GM12878 (cell line): ENCODE data around the gene SRF. TPM values are rescaled to one million over a fixed set of nuclear protein-coding genes. Genes with fewer than 3 reads are reported as not detected.

Experiments used
- ATAC-seq: fragments of 200-7000 bp; cut with Tn5 transposase; 3 replicates; pipeline ENCODE4 v1.9.1; 2020; ENCODE audit warnings: mild to moderate bottlenecking, moderate library complexity
- Bru-seq: library from RNA; stranded (reverse); fragments of 400-500 nt; gene quantifications from one replicate; lab custom pipeline; 2021; lab: Mats Ljungman, UMichigan
- BruChase-seq, 2 experiments: library from RNA; stranded (reverse); fragments of 400-500 nt; gene quantifications; one replicate each; lab custom pipeline; 2021; lab: Mats Ljungman, UMichigan
- BruUV-seq: library from RNA; stranded (reverse); fragments of 400-500 nt; replicated peaks from 2 replicates; lab custom pipeline; 2021; lab: Mats Ljungman, UMichigan
- CTCF ChIA-PET: fragments of 300-600 bp; sonication (Branson Sonifier 250); formaldehyde crosslinking; extraction: SDS; loops from one replicate; lab custom pipeline; 2021; ENCODE audit warnings: inconsistent platforms; lab: Yijun Ruan, JAX
- POLR2A ChIA-PET: fragments of 350-600 bp; formaldehyde crosslinking; extraction: SDS; loops from one replicate; lab custom pipeline; 2021; ENCODE audit warnings: inconsistent platforms; lab: Charles Lee
- RAD21 ChIA-PET: fragments of 300-600 bp; sonication (Branson Sonifier 250); formaldehyde crosslinking; loops from one replicate; lab custom pipeline; 2023; ENCODE audit warnings: antibody characterized with exemption; ENCODE audit not compliant: unreplicated experiment; lab: Charles Lee
- SMC1A ChIA-PET: fragments of 300-600 bp; sonication (Branson Sonifier 250); formaldehyde crosslinking; loops from one replicate; lab custom pipeline; 2023; ENCODE audit not compliant: unreplicated experiment, uncharacterized antibody; lab: Charles Lee
- DNase-seq: peaks from one replicate; pipeline ENCODE4 v3.0.0-alpha.2; 2011; ENCODE audit warnings: low read depth, low spot score
- FAIRE-seq: peaks from 3 replicates; lab custom pipeline; 2011; peaks lifted over from hg19 to GRCh38; lab: Jason Lieb, UNC
- H2AFZ ChIP-seq: 2 replicates; pipeline ENCODE4 v1.6.0; 2011; ENCODE audit warnings: low read depth, low read length, control low read depth; ENCODE audit not compliant: control insufficient read depth
- H3K27ac ChIP-seq: 2 replicates; pipeline ENCODE4 v1.5.1; 2011; ENCODE audit warnings: control low read depth; ENCODE audit not compliant: control insufficient read depth, insufficient read depth
- H3K27me3 ChIP-seq, 2 experiments: replicated peaks in 1 of 2; 2 replicates each; pipeline versions ENCODE4 v1.6.0 to v1.6.1; 2011; ENCODE audit warnings: low read length in 1 of 2; ENCODE audit not compliant: control insufficient read depth in 2 of 2, insufficient read depth in 2 of 2
- H3K36me3 ChIP-seq, 2 experiments: 2 replicates each; pipeline ENCODE4 v1.5.1; 2011; ENCODE audit warnings: low read length in 1 of 2; ENCODE audit not compliant: control insufficient read depth in 2 of 2, insufficient read depth in 2 of 2
- H3K4me1 ChIP-seq: 2 replicates; pipeline ENCODE4 v1.6.1; 2011; ENCODE audit warnings: mild to moderate bottlenecking, low read length, moderate library complexity, mixed read lengths; ENCODE audit not compliant: control insufficient read depth, insufficient read depth
- H3K4me2 ChIP-seq: 2 replicates; pipeline ENCODE4 v1.6.0; 2011; ENCODE audit warnings: control low read depth; ENCODE audit not compliant: control insufficient read depth, insufficient read depth
- H3K4me3 ChIP-seq: fragments of 200-600 bp; sonication (generic); 2 replicates; pipeline ENCODE4 v1.5.1; 2016
- H3K79me2 ChIP-seq: 2 replicates; pipeline ENCODE4 v1.6.0; 2011; ENCODE audit warnings: low read length; ENCODE audit not compliant: control insufficient read depth, insufficient read depth
- H3K9ac ChIP-seq: 2 replicates; pipeline ENCODE4 v1.8.0; 2011; ENCODE audit warnings: low read length, control low read depth, mixed read lengths; ENCODE audit not compliant: control insufficient read depth, insufficient read depth
- H3K9me3 ChIP-seq: replicated peaks from 3 replicates; pipeline ENCODE4 v1.5.1; 2011; ENCODE audit warnings: mild to moderate bottlenecking, low read length; ENCODE audit not compliant: control insufficient read depth, insufficient read depth
- H4K20me1 ChIP-seq: 2 replicates; pipeline ENCODE4 v1.6.0; 2011; ENCODE audit not compliant: control insufficient read depth, insufficient read depth
- EED ChIP-seq: sonication (generic); IDR thresholded peaks from 2 replicates; pipeline ENCODE4 v1.6.1; 2016; ENCODE audit warnings: antibody characterized with exemption, low read depth
- EZH2 ChIP-seq: IDR thresholded peaks from 2 replicates; pipeline ENCODE4 v1.6.1; 2012; ENCODE audit warnings: low read depth, mild to moderate bottlenecking, control low read depth, inconsistent platforms, low read length, borderline replicate concordance; ENCODE audit not compliant: control insufficient read depth
- FOS ChIP-seq: IDR thresholded peaks from 3 replicates; pipeline ENCODE4 v1.6.1; 2011; ENCODE audit warnings: borderline replicate concordance; ENCODE audit not compliant: insufficient read length; ENCODE audit errors: extremely low read depth
- HCFC1 ChIP-seq: fragments of 150-350 bp; IDR thresholded peaks from 2 replicates; pipeline ENCODE4 v1.6.1; 2014; ENCODE audit warnings: low read length
- LARP7 ChIP-seq: fragments of 450-650 bp; IDR thresholded peaks from 2 replicates; pipeline ENCODE4 v1.6.1; 2017; ENCODE audit warnings: mild to moderate bottlenecking
- NFYB ChIP-seq: IDR thresholded peaks from 2 replicates; pipeline ENCODE4 v1.6.1; 2011; ENCODE audit warnings: low read depth, mild to moderate bottlenecking, low read length, improper control_type of control experiment, moderate library complexity; ENCODE audit not compliant: insufficient read depth
- PAX8 ChIP-seq: fragments of 450-650 bp; IDR thresholded peaks from 2 replicates; pipeline ENCODE4 v1.6.1; 2017; ENCODE audit warnings: mild to moderate bottlenecking, moderate library complexity
- POLR2A ChIP-seq: IDR thresholded peaks from 2 replicates; pipeline ENCODE4 v1.6.1; 2011; ENCODE audit warnings: low read depth, mild to moderate bottlenecking, low read length
- RBBP5 ChIP-seq: fragments of 200-600 bp; sonication (generic); conservative IDR thresholded peaks from 2 replicates; pipeline ENCODE4 v1.6.1; 2016
- SMARCA5 ChIP-seq: fragments of 450-650 bp; IDR thresholded peaks from 2 replicates; pipeline ENCODE4 v1.6.1; 2017; ENCODE audit warnings: mild to moderate bottlenecking
- SP1 ChIP-seq: IDR thresholded peaks from one replicate; pipeline ENCODE4 v1.6.1; 2011; ENCODE audit warnings: low read depth, low read length
- USF1 ChIP-seq: IDR thresholded peaks from 2 replicates; pipeline ENCODE4 v1.6.1; 2011; ENCODE audit warnings: borderline replicate concordance, low read depth, mild to moderate bottlenecking, moderate library complexity, mixed read lengths, low read length; ENCODE audit not compliant: insufficient read depth; ENCODE audit errors: extremely low read length
- YY1 ChIP-seq: IDR thresholded peaks from 2 replicates; pipeline ENCODE4 v1.6.1; 2011; ENCODE audit warnings: low read depth, mild to moderate bottlenecking, low read length
- ZNF217 ChIP-seq: fragments of 450-650 bp; IDR thresholded peaks from 2 replicates; pipeline ENCODE4 v1.6.1; 2017; ENCODE audit warnings: antibody characterized with exemption, mild to moderate bottlenecking
- ZNF622 ChIP-seq: fragments of 450-650 bp; IDR thresholded peaks from 2 replicates; pipeline ENCODE4 v1.6.1; 2017; ENCODE audit warnings: mild to moderate bottlenecking, inconsistent platforms
- ZSCAN29 ChIP-seq: fragments of 450-650 bp; IDR thresholded peaks from 2 replicates; pipeline ENCODE4 v1.6.1; 2017; ENCODE audit warnings: mild to moderate bottlenecking, moderate library complexity
- WGBS: methylation state at CpG from one replicate; pipeline ENCODE4 v1.1.6; 2016; ENCODE audit warnings: low lambda C conversion rate; ENCODE audit not compliant: insufficient replicate concordance, insufficient coverage; ENCODE audit errors: missing lambda C conversion rate; 5-methylcytosine and 5-hydroxymethylcytosine counted together
- in situ Hi-C: fragments of 300-500 bp; cut with MboI; formaldehyde crosslinking; loops from 9 replicates; pipeline ENCODE4 v1.14.3; 2018; ENCODE audit warnings: mixed read lengths
- intact Hi-C: fragments of 100-400 bp; cut with micrococcal nuclease; formaldehyde crosslinking; loops from one replicate; pipeline ENCODE4 v1.14.2; 2022; ENCODE audit not compliant: unreplicated experiment
- long read RNA-seq, 2 experiments: library from polyadenylated mRNA; unstranded; transcript quantifications; one replicate each; pipeline ENCODE4 v2.0.0, GENCODE V29; 2019 to 2020
- polyA minus RNA-seq, 3 experiments: library from RNA; depleted of rRNA, polyadenylated mRNA; stranded (reverse); fragments of >200 nt; gene quantifications; 2 replicates each; pipeline ENCODE4 v1.2.3, GENCODE V29; 2011
- polyA plus RNA-seq, 11 experiments: library from polyadenylated mRNA; depleted of rRNA in 4 of 11; unstranded in 6 of 11; stranded (reverse) in 5 of 11; fragments of >200 nt; fragmentation: Nextera tagmentation in 4 of 11; fragmentation: Illumina TruSeq in 1 of 11; extraction: Ambion mirVana in 4 of 11; extraction: Trizol in 1 of 11; gene quantifications; 1 replicate in 1 of 11; 2 replicates in 10 of 11; pipeline versions ENCODE4 v1.2.1 to v1.2.3, GENCODE V29; 2011 to 2016; ENCODE audit warnings: inconsistent platforms in 2 of 11, missing spikeins in 2 of 11, low read depth in 1 of 11
- total RNA-seq, 4 experiments: library from RNA; depleted of rRNA in 3 of 4; stranded (reverse); fragments of >200 nt in 3 of 4; fragmentation: Illumina TruSeq in 1 of 4; extraction: Trizol in 1 of 4; gene quantifications; 2 replicates each; pipeline versions ENCODE4 v1.2.1 to v1.2.3, GENCODE V29; 2013 to 2021
- TF ChIP-seq, protein P1 (sequence below): fragments of 150-350 bp; IDR thresholded peaks from 2 replicates; pipeline ENCODE4 v1.6.1; 2014; ENCODE audit warnings: mild to moderate bottlenecking, low read depth, low read length

SRF gene
- 10.5 and 11.4 TPM in 2 replicates for total RNA-seq (2013; cell fraction: nucleolus; rRNA removed)
- total RNA-seq (2014; rRNA removed), result 30.5 and 37.3 TPM in 2 replicates
- 19.8 and 22.9 TPM in 2 replicates for total RNA-seq (2014; rRNA removed; fragmentation: Illumina TruSeq; extraction: Trizol)
- 53.4 and 56.3 TPM in 2 replicates for total RNA-seq (2021)
- polyA plus RNA-seq (2011; ENCODE audit: low read depth), result 19.1 TPM
- polyA plus RNA-seq (2011; rRNA removed), result 21.9 and 41.4 TPM in 2 replicates
- polyA plus RNA-seq (2011; cell fraction: cytosol; rRNA removed), result 50.6 and 71.6 TPM in 2 replicates
- polyA plus RNA-seq (2011; cell fraction: nucleus; rRNA removed), result 51.2 and 65.0 TPM in 2 replicates
- polyA plus RNA-seq (2012), result 27.9 and 45.2 TPM in 2 replicates
- 26.8 and 33.5 TPM in 2 replicates for polyA plus RNA-seq (2014; fragmentation: Illumina TruSeq; extraction: Trizol)
- polyA plus RNA-seq (2014; fragmentation: Nextera tagmentation; extraction: Ambion mirVana), result 1 to 10 TPM; 4.1 to 8.3 TPM
- polyA plus RNA-seq (2014; rRNA removed), result 48.1 and 54.3 TPM in 2 replicates
- 1 to 10 TPM; 2.3 to 4.4 TPM for polyA plus RNA-seq (2016; fragmentation: Nextera tagmentation; extraction: Ambion mirVana)
- polyA minus RNA-seq (2011; rRNA and poly(A)+ RNA removed), result 47.3 and 65.9 TPM in 2 replicates
- polyA minus RNA-seq (2011; cell fraction: cytosol; rRNA and poly(A)+ RNA removed), result 24.1 and 27.1 TPM in 2 replicates
- 10.2 and 18.4 TPM in 2 replicates for polyA minus RNA-seq (2011; cell fraction: nucleus; rRNA and poly(A)+ RNA removed)
- percentile 84 among the genes with signal in this experiment for Bru-seq, nascent RNA
- BruChase-seq, experiment 1, labeled RNA remaining after a 6-hour chase, result percentile 88 among the genes with signal in this experiment
- BruChase-seq, experiment 2, labeled RNA remaining after a 2-hour chase, result percentile 92 among the genes with signal in this experiment
- long read RNA-seq, experiment 1, full-length matches to known transcripts, result 1 of 6 reads
- long read RNA-seq, experiment 1, partial matches to known transcripts, result 1 of 6 reads
- long read RNA-seq, experiment 1, other reads (novel, unspliced or antisense), result 4 of 6 reads
- long read RNA-seq, experiment 2, partial matches to known transcripts, result 0 of 8 reads
- long read RNA-seq, experiment 2, other reads (novel, unspliced or antisense), result 8 of 8 reads

DNA sequence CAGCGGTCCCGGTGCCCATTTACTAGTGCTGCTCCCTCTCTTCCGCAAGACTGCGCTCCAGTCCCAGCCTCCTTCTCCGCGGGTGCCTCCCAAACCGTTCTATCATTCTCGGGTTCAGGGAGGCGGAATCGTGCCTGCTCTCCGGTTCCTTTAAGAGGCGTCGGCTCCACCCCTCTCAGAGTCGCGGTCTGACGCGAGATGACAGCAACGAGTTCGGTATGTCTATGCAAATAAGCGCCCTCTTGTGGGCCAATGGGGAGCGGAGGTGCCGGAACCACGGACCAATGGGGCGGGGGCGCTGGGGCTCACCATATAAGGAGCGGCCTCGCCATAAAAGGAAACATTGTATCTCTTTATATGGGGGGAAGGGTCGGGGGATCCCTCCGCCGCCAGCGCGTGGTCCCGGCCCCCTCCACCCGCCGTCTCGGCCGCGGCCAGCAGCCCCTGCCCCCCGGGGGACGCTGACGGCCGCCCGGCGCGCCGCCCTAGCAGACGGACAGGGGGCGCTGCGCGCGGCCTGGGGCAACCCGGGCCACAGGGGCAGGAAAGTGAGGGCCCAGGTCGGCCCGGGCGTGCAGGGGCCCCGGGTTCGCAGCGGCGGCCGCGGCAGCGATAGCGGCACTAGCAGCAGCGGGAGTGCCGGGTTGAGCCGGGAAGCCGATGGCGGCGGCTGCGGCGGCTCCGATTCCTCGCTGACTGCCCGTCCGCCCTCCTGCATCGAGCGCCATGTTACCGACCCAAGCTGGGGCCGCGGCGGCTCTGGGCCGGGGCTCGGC is at the start of gene SRF:
TSS of gene SRF (plus strand) at position 339 of the 776 bp plus-strand sequence. CDS start at position 727, 388 bp downstream.
- peak; percentile 97 for FAIRE-seq
- CTCF ChIA-PET, result interaction anchor here (0.7 to 1.9 kb wide), 6 partner anchors 27 to 336 kb away, joined by 3 to 5 read pairs (median 3); partner anchors contain the start of gene DNPH1
- peak; percentile 73 for ATAC-seq
- DNase-seq, result peak; percentile 93
- Histone ChIP-seq H3K36me3 (peaks cover 8 to 11% of the 10 kb centered on the region in 2 experiments; a peak in 3 of 4 replicates), H3K4me2 (peak within 1 kb of the TSS; percentile 100), H3K79me2 (peaks cover 46% of the 10 kb centered on the region), H4K20me1 (peaks cover 6% of the 10 kb centered on the region; the same call in 1 of the 2 replicates), H2AFZ (peak within 1 kb of the TSS; percentile 88), H3K4me3 (peak within 1 kb of the TSS; percentile 94), H3K27ac (peak within 1 kb of the TSS; percentile 92), H3K27me3 (no peaks in the 10 kb centered on the region), H3K4me1 (peaks cover 24% of the 10 kb centered on the region), H3K9me3 (no peaks in the 10 kb centered on the region), H3K9ac (peak within 1 kb of the TSS; percentile 95)
- BruUV-seq, result TSS peak; percentile 37
- SMC1A ChIA-PET, result no interaction called here
- WGBS, result 2% methylated on average over 70 of the region's 83 CpGs
- POLR2A ChIA-PET, result interaction anchor here (0.6 to 2.8 kb wide), 3 partner anchors 11 to 20 kb away, joined by 5 to 11 read pairs (median 6); partner anchors contain the start of gene CUL9
- intact Hi-C loops (loop anchor here (1.0 to 10.0 kb wide), 5 partner anchors 76 to 386 kb away; partner anchors contain the start of genes BICRAL, KLHDC3, POLR1C and YIPF3), in situ Hi-C loops (no loop called here)
- RAD21 ChIA-PET, result no interaction called here
- no peak for TF ChIP-seq RBBP5
- peak; percentile 80 for TF ChIP-seq YY1
- TF ChIP-seq EZH2, result no peak
- no peak for TF ChIP-seq HCFC1
- peak; percentile 38 for TF ChIP-seq FOS
- peak; percentile 83 for TF ChIP-seq POLR2A
- no peak for TF ChIP-seq PAX8
- no peak for TF ChIP-seq ZSCAN29
- TF ChIP-seq, protein P1, sequence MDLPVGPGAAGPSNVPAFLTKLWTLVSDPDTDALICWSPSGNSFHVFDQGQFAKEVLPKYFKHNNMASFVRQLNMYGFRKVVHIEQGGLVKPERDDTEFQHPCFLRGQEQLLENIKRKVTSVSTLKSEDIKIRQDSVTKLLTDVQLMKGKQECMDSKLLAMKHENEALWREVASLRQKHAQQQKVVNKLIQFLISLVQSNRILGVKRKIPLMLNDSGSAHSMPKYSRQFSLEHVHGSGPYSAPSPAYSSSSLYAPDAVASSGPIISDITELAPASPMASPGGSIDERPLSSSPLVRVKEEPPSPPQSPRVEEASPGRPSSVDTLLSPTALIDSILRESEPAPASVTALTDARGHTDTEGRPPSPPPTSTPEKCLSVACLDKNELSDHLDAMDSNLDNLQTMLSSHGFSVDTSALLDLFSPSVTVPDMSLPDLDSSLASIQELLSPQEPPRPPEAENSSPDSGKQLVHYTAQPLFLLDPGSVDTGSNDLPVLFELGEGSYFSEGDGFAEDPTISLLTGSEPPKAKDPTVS, result no peak; the same call in 1 of the 2 replicates
- TF ChIP-seq EED, result no peak; the same call in 1 of the 2 replicates
- peak; percentile 88; the same call in 1 of the 2 replicates for TF ChIP-seq LARP7
- TF ChIP-seq SMARCA5, result peak; percentile 98
- peak; percentile 87 for TF ChIP-seq NFYB
- no peak for TF ChIP-seq USF1
- peak; percentile 65 for TF ChIP-seq SP1
- TF ChIP-seq ZNF622, result no peak
- TF ChIP-seq ZNF217, result peak; percentile 88
